ENCODE measurements around the gene HSPG2.

DNA sequence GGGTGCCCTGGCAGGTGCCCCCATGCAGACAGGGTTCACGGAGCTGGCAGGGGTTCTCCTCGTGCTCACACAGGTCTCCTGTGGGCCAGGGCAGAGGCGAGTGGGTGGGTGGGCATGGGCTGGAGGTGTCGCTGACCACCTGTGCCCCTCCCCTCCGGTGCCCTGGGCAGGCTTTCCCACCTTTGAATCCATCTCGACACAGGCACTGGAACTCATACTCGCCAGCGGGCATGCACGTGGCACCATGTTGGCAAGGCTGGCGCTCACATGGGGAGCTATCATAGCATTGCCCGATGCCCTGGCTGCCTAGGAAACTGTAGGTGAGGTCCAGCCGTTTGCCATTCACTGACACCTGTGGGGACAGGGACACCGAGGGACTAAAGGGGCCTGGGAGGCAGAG is 109.0 kb downstream of the HSPG2 start:
- TF ChIP-seq, protein P1, sequence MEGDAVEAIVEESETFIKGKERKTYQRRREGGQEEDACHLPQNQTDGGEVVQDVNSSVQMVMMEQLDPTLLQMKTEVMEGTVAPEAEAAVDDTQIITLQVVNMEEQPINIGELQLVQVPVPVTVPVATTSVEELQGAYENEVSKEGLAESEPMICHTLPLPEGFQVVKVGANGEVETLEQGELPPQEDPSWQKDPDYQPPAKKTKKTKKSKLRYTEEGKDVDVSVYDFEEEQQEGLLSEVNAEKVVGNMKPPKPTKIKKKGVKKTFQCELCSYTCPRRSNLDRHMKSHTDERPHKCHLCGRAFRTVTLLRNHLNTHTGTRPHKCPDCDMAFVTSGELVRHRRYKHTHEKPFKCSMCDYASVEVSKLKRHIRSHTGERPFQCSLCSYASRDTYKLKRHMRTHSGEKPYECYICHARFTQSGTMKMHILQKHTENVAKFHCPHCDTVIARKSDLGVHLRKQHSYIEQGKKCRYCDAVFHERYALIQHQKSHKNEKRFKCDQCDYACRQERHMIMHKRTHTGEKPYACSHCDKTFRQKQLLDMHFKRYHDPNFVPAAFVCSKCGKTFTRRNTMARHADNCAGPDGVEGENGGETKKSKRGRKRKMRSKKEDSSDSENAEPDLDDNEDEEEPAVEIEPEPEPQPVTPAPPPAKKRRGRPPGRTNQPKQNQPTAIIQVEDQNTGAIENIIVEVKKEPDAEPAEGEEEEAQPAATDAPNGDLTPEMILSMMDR (IDR thresholded peaks at IDR 0.05; ENCODE audit: poor library complexity) = no peak
- no peak for TF ChIP-seq EZH2 (IDR thresholded peaks at IDR 0.05; ENCODE audit: borderline replicate concordance)
